ENCODE measurements around the gene RUNX1.

RUNX1 gene

GRCh38 chr21:34912022-34912945, 136.8 kb downstream of the RUNX1 start:
- Histone ChIP-seq H3K9ac (ENCODE audit: low read length in 5 of 5) (no peak overlapping the region), H3K4me1 (ENCODE audit: control insufficient read depth in 5 of 5, insufficient read depth in 5 of 5, low read length in 5 of 5) (peaks cover 0 to 36% (median 35%) of the 10 kb centered on the region in 5 donors), H3K27me3 (ENCODE audit: control insufficient read depth in 5 of 5, insufficient read depth in 4 of 5, low read length in 5 of 5) (no peaks in the 10 kb centered on the region), H3K36me3 (ENCODE audit: control insufficient read depth in 5 of 5, insufficient read depth in 5 of 5, low read length in 5 of 5) (no peaks in the 10 kb centered on the region), H3K27ac (ENCODE audit: low read depth, low read length) (no peak overlapping the region), H3K4me3 (ENCODE audit: low read depth in 1 of 5, low read length in 5 of 5) (no peak overlapping the region), H3K9me3 (ENCODE audit: control insufficient read depth in 5 of 5, low read length in 5 of 5) (no peaks in the 10 kb centered on the region)

GRCh38 chr21:34911360-34911759, 137.7 kb downstream of the RUNX1 start:
- no peak overlapping the region for H3K9ac ChIP-seq (ENCODE audit: low read length in 5 of 5)
- no peaks in the 10 kb centered on the region for H3K36me3 ChIP-seq (ENCODE audit: control insufficient read depth in 5 of 5, insufficient read depth in 5 of 5, low read length in 5 of 5)
- H3K4me1 ChIP-seq (ENCODE audit: control insufficient read depth in 5 of 5, insufficient read depth in 5 of 5, low read length in 5 of 5): peaks cover 0 to 36% (median 35%) of the 10 kb centered on the region in 5 donors
- no peak overlapping the region for H3K4me3 ChIP-seq (ENCODE audit: low read depth in 1 of 5, low read length in 5 of 5)
- no peaks in the 10 kb centered on the region for H3K9me3 ChIP-seq (ENCODE audit: control insufficient read depth in 5 of 5, low read length in 5 of 5)
- no peaks in the 10 kb centered on the region for H3K27me3 ChIP-seq (ENCODE audit: control insufficient read depth in 5 of 5, insufficient read depth in 4 of 5, low read length in 5 of 5)
- H3K27ac ChIP-seq (ENCODE audit: low read depth, low read length): no peak overlapping the region

- Histone ChIP-seq H3K9ac (ENCODE audit: low read length in 5 of 5) (no peak overlapping the region), H3K9me3 (ENCODE audit: control insufficient read depth in 5 of 5, low read length in 5 of 5) (no peaks in the 10 kb centered on the region), H3K27ac (ENCODE audit: low read depth, low read length) (no peak overlapping the region), H3K4me1 (ENCODE audit: control insufficient read depth in 5 of 5, insufficient read depth in 5 of 5, low read length in 5 of 5) (peaks cover 0 to 36% (median 35%) of the 10 kb centered on the region in 5 donors), H3K4me3 (ENCODE audit: low read depth in 1 of 5, low read length in 5 of 5) (no peak overlapping the region), H3K27me3 (ENCODE audit: control insufficient read depth in 5 of 5, insufficient read depth in 4 of 5, low read length in 5 of 5) (no peaks in the 10 kb centered on the region), H3K36me3 (ENCODE audit: control insufficient read depth in 5 of 5, insufficient read depth in 5 of 5, low read length in 5 of 5) (no peaks in the 10 kb centered on the region)
Measured at GRCh38 chr21:34910396-34910795, 138.7 kb downstream of the RUNX1 start.

DNA sequence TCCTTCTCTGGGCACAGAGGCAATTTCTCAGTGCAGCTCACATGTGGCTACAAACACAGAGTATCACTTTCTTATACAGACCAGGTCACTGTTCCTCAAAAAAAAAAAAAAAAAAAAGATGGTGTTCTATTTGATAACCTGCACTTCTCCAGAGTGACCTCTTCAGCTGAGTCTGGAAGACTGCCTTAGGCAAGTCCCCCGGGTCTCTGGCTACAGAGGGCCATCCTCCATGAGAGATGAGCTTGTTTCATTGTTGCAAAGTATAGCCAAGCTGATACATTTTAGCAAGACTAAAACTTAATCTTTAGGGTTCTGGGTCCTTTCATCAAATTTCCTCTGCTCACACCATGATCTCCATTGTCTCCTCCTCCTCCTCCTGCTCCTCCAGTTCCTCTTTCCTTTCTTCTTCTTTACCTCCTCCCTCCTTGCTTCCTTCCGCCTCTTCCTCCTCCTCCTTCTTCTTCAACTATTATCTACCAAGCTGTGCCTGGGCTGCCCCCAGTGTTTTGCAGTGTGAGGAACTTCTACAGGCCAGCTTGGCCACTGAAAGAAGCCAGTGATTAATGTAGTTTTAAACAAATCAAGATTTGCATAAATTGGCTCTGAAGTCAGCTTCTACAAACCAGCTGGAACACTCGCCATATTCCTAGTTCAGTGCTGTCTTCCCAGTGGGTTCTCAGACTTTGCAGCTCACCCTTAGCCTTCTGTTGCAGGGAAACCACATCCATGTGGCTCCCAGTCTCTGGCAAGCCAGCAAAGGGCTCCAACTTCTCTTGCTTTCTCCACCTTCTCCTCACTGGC, 139.4 kb downstream of the RUNX1 start:
- H3K27me3 ChIP-seq (ENCODE audit: control insufficient read depth in 5 of 5, insufficient read depth in 4 of 5, low read length in 5 of 5): no peaks in the 10 kb centered on the region
- no peak overlapping the region for H3K27ac ChIP-seq (ENCODE audit: low read depth, low read length)

GRCh38 chr21:34908419-34909055, 140.6 kb downstream of the RUNX1 start:
- no peaks in the 10 kb centered on the region for H3K36me3 ChIP-seq (ENCODE audit: control insufficient read depth in 5 of 5, insufficient read depth in 5 of 5, low read length in 5 of 5)
- no peak overlapping the region for H3K4me3 ChIP-seq (ENCODE audit: low read depth in 1 of 5, low read length in 5 of 5)
- H3K9me3 ChIP-seq (ENCODE audit: control insufficient read depth in 5 of 5, low read length in 5 of 5): no peaks in the 10 kb centered on the region
- peaks cover 0 to 33% (median 31%) of the 10 kb centered on the region in 5 donors for H3K4me1 ChIP-seq (ENCODE audit: control insufficient read depth in 5 of 5, insufficient read depth in 5 of 5, low read length in 5 of 5)
- no peak overlapping the region for H3K9ac ChIP-seq (ENCODE audit: low read length in 5 of 5)
- no peak overlapping the region for H3K27ac ChIP-seq (ENCODE audit: low read depth, low read length)
- no peaks in the 10 kb centered on the region for H3K27me3 ChIP-seq (ENCODE audit: control insufficient read depth in 5 of 5, insufficient read depth in 4 of 5, low read length in 5 of 5)

More for the DNA sequence above, 139.4 kb downstream of the RUNX1 start:
- no peaks in the 10 kb centered on the region for H3K36me3 ChIP-seq (ENCODE audit: control insufficient read depth in 5 of 5, insufficient read depth in 5 of 5, low read length in 5 of 5)
- H3K9me3 ChIP-seq (ENCODE audit: control insufficient read depth in 5 of 5, low read length in 5 of 5): no peaks in the 10 kb centered on the region
- H3K4me1 ChIP-seq (ENCODE audit: control insufficient read depth in 5 of 5, insufficient read depth in 5 of 5, low read length in 5 of 5): peaks cover 0 to 36% (median 35%) of the 10 kb centered on the region in 5 donors
- no peak overlapping the region for H3K4me3 ChIP-seq (ENCODE audit: low read depth in 1 of 5, low read length in 5 of 5)
- no peak overlapping the region for H3K9ac ChIP-seq (ENCODE audit: low read length in 5 of 5)

- Histone ChIP-seq H3K4me1 (ENCODE audit: control insufficient read depth in 5 of 5, insufficient read depth in 5 of 5, low read length in 5 of 5) (peaks cover 0 to 33% (median 31%) of the 10 kb centered on the region in 5 donors), H3K9me3 (ENCODE audit: control insufficient read depth in 5 of 5, low read length in 5 of 5) (no peaks in the 10 kb centered on the region), H3K27ac (ENCODE audit: low read depth, low read length) (peak overlapping the region; percentile 17), H3K36me3 (ENCODE audit: control insufficient read depth in 5 of 5, insufficient read depth in 5 of 5, low read length in 5 of 5) (no peaks in the 10 kb centered on the region), H3K9ac (ENCODE audit: low read length in 5 of 5) (no peak overlapping the region), H3K27me3 (ENCODE audit: control insufficient read depth in 5 of 5, insufficient read depth in 4 of 5, low read length in 5 of 5) (no peaks in the 10 kb centered on the region), H3K4me3 (ENCODE audit: low read depth in 1 of 5, low read length in 5 of 5) (no peak overlapping the region)
Measured at GRCh38 chr21:34907461-34908418, 141.4 kb downstream of the RUNX1 start.

- Histone ChIP-seq H3K9me3 (ENCODE audit: control insufficient read depth in 5 of 5, low read length in 5 of 5) (no peaks in the 10 kb centered on the region), H3K9ac (ENCODE audit: low read length in 5 of 5) (no peak overlapping the region), H3K4me1 (ENCODE audit: control insufficient read depth in 5 of 5, insufficient read depth in 5 of 5, low read length in 5 of 5) (peaks cover 0 to 33% (median 31%) of the 10 kb centered on the region in 5 donors), H3K27me3 (ENCODE audit: control insufficient read depth in 5 of 5, insufficient read depth in 4 of 5, low read length in 5 of 5) (no peaks in the 10 kb centered on the region), H3K4me3 (ENCODE audit: low read depth in 1 of 5, low read length in 5 of 5) (no peak overlapping the region), H3K27ac (ENCODE audit: low read depth, low read length) (no peak overlapping the region), H3K36me3 (ENCODE audit: control insufficient read depth in 5 of 5, insufficient read depth in 5 of 5, low read length in 5 of 5) (no peaks in the 10 kb centered on the region)
Measured at GRCh38 chr21:34906401-34906800, 142.7 kb downstream of the RUNX1 start.

- H3K9ac ChIP-seq (ENCODE audit: low read length in 5 of 5): no peak overlapping the region
- no peaks in the 10 kb centered on the region for H3K9me3 ChIP-seq (ENCODE audit: control insufficient read depth in 5 of 5, low read length in 5 of 5)
- no peak overlapping the region for H3K27ac ChIP-seq (ENCODE audit: low read depth, low read length)
- peaks cover 0 to 26% (median 23%) of the 10 kb centered on the region in 5 donors for H3K4me1 ChIP-seq (ENCODE audit: control insufficient read depth in 5 of 5, insufficient read depth in 5 of 5, low read length in 5 of 5)
- no peak overlapping the region for H3K4me3 ChIP-seq (ENCODE audit: low read depth in 1 of 5, low read length in 5 of 5)
- no peaks in the 10 kb centered on the region for H3K27me3 ChIP-seq (ENCODE audit: control insufficient read depth in 5 of 5, insufficient read depth in 4 of 5, low read length in 5 of 5)
- H3K36me3 ChIP-seq (ENCODE audit: control insufficient read depth in 5 of 5, insufficient read depth in 5 of 5, low read length in 5 of 5): no peaks in the 10 kb centered on the region
Measured at GRCh38 chr21:34905218-34905537, 143.9 kb downstream of the RUNX1 start.

DNA sequence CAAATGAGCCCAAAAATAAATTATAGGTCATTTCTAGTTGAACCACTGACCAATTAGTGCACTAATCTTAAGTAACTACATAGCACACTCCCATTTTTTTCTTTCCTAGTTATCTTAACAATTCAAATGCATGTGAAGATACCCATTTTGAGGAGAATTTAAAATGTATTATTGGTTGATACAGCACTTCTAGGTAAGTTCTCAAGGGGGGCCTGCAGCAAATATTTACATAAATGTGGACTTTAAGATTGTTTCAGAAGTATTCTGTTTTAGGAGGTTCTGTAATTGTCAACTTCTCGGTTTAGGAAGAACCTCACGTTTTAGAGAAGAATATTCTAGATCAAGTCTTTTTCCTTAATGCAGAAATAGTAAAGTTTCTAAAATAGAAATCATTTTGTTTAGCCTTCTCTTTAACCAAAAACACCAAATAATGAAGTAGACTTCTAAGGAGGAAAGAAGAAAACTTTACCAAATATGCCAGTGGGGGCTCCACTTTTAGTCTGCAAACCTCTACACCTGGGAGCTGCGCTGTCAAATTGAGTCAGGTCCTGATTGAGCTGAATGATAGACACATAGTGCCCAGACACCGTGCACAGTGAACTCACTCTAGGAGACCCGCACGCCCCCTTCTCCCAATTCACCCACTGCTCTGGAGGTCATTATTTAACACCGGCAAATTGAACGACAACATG, 144.4 kb downstream of the RUNX1 start:
- H3K4me1 ChIP-seq (ENCODE audit: control insufficient read depth in 5 of 5, insufficient read depth in 5 of 5, low read length in 5 of 5): peaks cover 0 to 21% (median 18%) of the 10 kb centered on the region in 5 donors
- no peaks in the 10 kb centered on the region for H3K9me3 ChIP-seq (ENCODE audit: control insufficient read depth in 5 of 5, low read length in 5 of 5)
- H3K9ac ChIP-seq (ENCODE audit: low read length in 5 of 5): no peak overlapping the region
- no peaks in the 10 kb centered on the region for H3K36me3 ChIP-seq (ENCODE audit: control insufficient read depth in 5 of 5, insufficient read depth in 5 of 5, low read length in 5 of 5)
- no peak overlapping the region for H3K27ac ChIP-seq (ENCODE audit: low read depth, low read length)
- no peak overlapping the region for H3K4me3 ChIP-seq (ENCODE audit: low read depth in 1 of 5, low read length in 5 of 5)
- no peaks in the 10 kb centered on the region for H3K27me3 ChIP-seq (ENCODE audit: control insufficient read depth in 5 of 5, insufficient read depth in 4 of 5, low read length in 5 of 5)

Measured in subcutaneous abdominal adipose tissue (tissue), 5 donors.